Heart left ventricle (tissue), 16 donors: ENCODE measurements around the gene TRIP6. TPM values are rescaled to one million over a fixed set of nuclear protein-coding genes. Genes with fewer than 3 reads are reported as not detected.

Experiments
- ATAC-seq, 4 donors: fragments of 200-7000 bp; cut with Tn5 transposase; one replicate each; pipeline ENCODE4 v1.9.1; 2020 to 2022; ENCODE audit warnings: moderate library complexity in 4 of 4, mild to moderate bottlenecking in 3 of 4, moderate number of reproducible peaks in 1 of 4
- DNase-seq, 5 donors: peaks; one replicate each; pipeline ENCODE4 v3.0.0-alpha.2; 2020
- H3K27ac ChIP-seq, 12 donors: fragments of 200-600 bp; sonication (generic) in 4 of 12; one replicate each; pipeline versions ENCODE4 v1.5.0 to v1.8.0; 2016 to 2022; ENCODE audit warnings: mild to moderate bottlenecking in 2 of 12
- H3K27me3 ChIP-seq, 9 donors: fragments of 200-600 bp; sonication (generic) in 2 of 9; one replicate each; pipeline versions ENCODE4 v1.5.1 to v1.8.0; 2016 to 2022; ENCODE audit warnings: mild to moderate bottlenecking in 3 of 9
- H3K36me3 ChIP-seq, 9 donors: fragments of 200-600 bp; sonication (generic) in 2 of 9; one replicate each; pipeline versions ENCODE4 v1.5.0 to v1.8.0; 2018 to 2022; ENCODE audit warnings: mild to moderate bottlenecking in 2 of 9
- H3K4me1 ChIP-seq, 12 donors: fragments of 200-600 bp; sonication (generic) in 4 of 12; one replicate each; pipeline versions ENCODE4 v1.5.0 to v1.8.0; 2016 to 2022; ENCODE audit warnings: mild to moderate bottlenecking in 3 of 12
- H3K4me3 ChIP-seq, 12 donors: fragments of 200-600 bp; sonication (generic) in 4 of 12; one replicate each; pipeline versions ENCODE4 v1.5.0 to v1.8.0; 2017 to 2022; ENCODE audit warnings: mild to moderate bottlenecking in 9 of 12, moderate library complexity in 4 of 12
- H3K9me3 ChIP-seq, 12 donors: fragments of 200-600 bp; sonication (generic) in 4 of 12; one replicate each; pipeline versions ENCODE4 v1.5.0 to v1.8.0; 2016 to 2022; ENCODE audit warnings: mild to moderate bottlenecking in 1 of 12
- CTCF ChIP-seq, 12 donors: fragments of 200-600 bp; sonication (generic) in 4 of 12; IDR thresholded peaks; one replicate each; pipeline versions ENCODE4 v1.5.0 to v1.8.0; 2018 to 2022; ENCODE audit warnings: antibody characterized with exemption in 12 of 12, mild to moderate bottlenecking in 5 of 12
- POLR2A ChIP-seq, 2 donors: fragments of 450-650 bp; IDR thresholded peaks; one replicate each; pipeline ENCODE4 v1.6.1; 2017; ENCODE audit warnings: antibody characterized with exemption in 2 of 2, mild to moderate bottlenecking in 2 of 2, moderate library complexity in 2 of 2
- WGBS, 4 donors: extraction: QIAGEN DNeasy Blood & Tissue Kit in 2 of 4; methylation state at CpG; one replicate each; pipeline versions ENCODE4 v1.1.5 to v1.1.7; 2013 to 2018; 5-methylcytosine and 5-hydroxymethylcytosine counted together
- intact Hi-C, 10 donors: fragments of 100-400 bp; cut with DNase I; formaldehyde crosslinking; loops; one replicate each; pipeline versions ENCODE4 v1.11.1 to v1.14.2; 2022
- polyA plus RNA-seq, 2 donors: library from polyadenylated mRNA; stranded (reverse); fragments of 200-250 nt; gene quantifications; one replicate each; pipeline ENCODE4 v1.2.3, GENCODE V29; 2013
- total RNA-seq, 9 donors: library from RNA; depleted of rRNA in 2 of 9; stranded (reverse); fragments of >200 nt in 2 of 9; fragmentation: NEBNext Ultra II Directional in 3 of 9; extraction: Animal tissue kit (Norgen Biotek cat#: 25700) in 3 of 9; gene quantifications; one replicate each; pipeline versions ENCODE4 v1.1.0 to v1.2.4, GENCODE V29; 2016 to 2023
- donor health status: ischemic (EF 13 %, LVEDD 7.1; RV severe dilation, severe dysfunction).
- donor health status: healthy with polysubstance abuse.
- donor health status: DM: no; HTN: yes; CAD: no.
- donor health status: DM: no; HTN: no; CAD: no.
- donor health status: ischemic (EF 25% LVEDD 6.9; RV normal size, moderate dysfunction).
- donor health status: ischemic (EF 25% LVEDD 5.7; RV mildly dilated, moderate dysfunction).
- donor health status: healthy.
- donor health status: DM: yes; HTN: yes; CAD: no.
- donor health status: ischemic (EF 35%, LVEDD 5.7; RV mildly dilated, moderate dysfunction).
- donor health status: nonischemic (EF 11% LVEDD 7.7; RV severe dilation, severe dysfunction).
- donor health status: DM: yes; HTN: yes; CAD: no.
- donor health status: PGD.
- donor health status: ischemic (EF 29% LVEDD 5.4; RV normal size, mild dysfunction).
- donor health status: nonischemic (EF 23%, LVEDD 6.1; RV moderate dilation, normal function).

TRIP6 gene
- total and polyA plus RNA-seq, 11 donors: 9.2 to 37.3 (median 17.1) TPM

- Histone ChIP-seq H3K27ac (peak overlapping the region in 2 of 12 donors; percentile 47 to 52), H3K4me3 (peak overlapping the region in 11 of 12 donors; percentile 11 to 61 (median 54)), H3K36me3 (no peaks in the 10 kb centered on the region), H3K4me1 (peaks cover 2 to 31% (median 16%) of the 10 kb centered on the region in 12 donors), H3K27me3 (peaks cover 21 to 76% (median 43%) of the 10 kb centered on the region in 9 donors), H3K9me3 (no peaks in the 10 kb centered on the region)
- peak in 3 of 5 donors; percentile 56 to 75 (median 64) for DNase-seq
- 2 to 4% (median 2%) methylated on average over 13 to 95 of the region's 95 CpGs for WGBS, 4 donors
- TF ChIP-seq POLR2A (IDR thresholded peaks at IDR 0.05) (no peak), CTCF (IDR thresholded peaks at IDR 0.05) (peak; percentile 54 to 85 (median 76))
- ATAC-seq: peak; percentile 25 to 54 (median 38)
- intact Hi-C loops: loop anchor here (1.0 to 10.0 kb wide), 11 partner anchors 160 to 398 kb away; no protein-coding TSS in a partner anchor
These were observed 29.8 kb downstream of the TRIP6 start for GRCh38 chr7:100896732-100897608.

GRCh38 chr7:100897772-100898454 lies 30.7 kb downstream of the TRIP6 start:
- ATAC-seq: no peak
- TF ChIP-seq POLR2A (IDR thresholded peaks at IDR 0.05): no peak
- TF ChIP-seq CTCF (IDR thresholded peaks at IDR 0.05): no peak
- intact Hi-C loops: loop anchor here (1.0 to 10.0 kb wide), 11 partner anchors 159 to 397 kb away; no protein-coding TSS in a partner anchor
- no peaks in the 10 kb centered on the region for H3K9me3 ChIP-seq
- H3K36me3 ChIP-seq: no peaks in the 10 kb centered on the region
- 57 to 66% (median 62%) methylated on average over 13 of the region's 13 CpGs for WGBS, 4 donors
- DNase-seq: peak in 1 of 5 donors; percentile 0
- peaks cover 21 to 84% (median 43%) of the 10 kb centered on the region in 9 donors for H3K27me3 ChIP-seq
- H3K27ac ChIP-seq: no peak overlapping the region
- H3K4me3 ChIP-seq: no peak overlapping the region
- H3K4me1 ChIP-seq: peaks cover 2 to 31% (median 16%) of the 10 kb centered on the region in 12 donors

- TF ChIP-seq CTCF (IDR thresholded peaks at IDR 0.05): no peak
- no peak overlapping the region for H3K27ac ChIP-seq
- peaks cover 21 to 77% (median 43%) of the 10 kb centered on the region in 9 donors for H3K27me3 ChIP-seq
- peaks cover 2 to 29% (median 16%) of the 10 kb centered on the region in 12 donors for H3K4me1 ChIP-seq
- H3K4me3 ChIP-seq: no peak overlapping the region
- DNase-seq (peak in 1 of 5 donors; percentile 3), ATAC-seq (no peak)
- H3K36me3 ChIP-seq: no peaks in the 10 kb centered on the region
- intact Hi-C loops: loop anchor here in 9 of 10 donors (5.0 to 10.0 kb wide), 8 partner anchors 158 to 395 kb away; no protein-coding TSS in a partner anchor
- WGBS, 4 donors: 83 to 95% (median 93%) methylated on average over 5 of the region's 5 CpGs
- no peaks in the 10 kb centered on the region for H3K9me3 ChIP-seq
These were observed 32.2 kb downstream of the TRIP6 start for GRCh38 chr7:100899432-100899831.

- peak in 1 of 5 donors; percentile 7 for DNase-seq
- peaks cover 0 to 14% (median 7%) of the 10 kb centered on the region in 12 donors for H3K4me1 ChIP-seq
- ATAC-seq: no peak
- H3K27me3 ChIP-seq: peaks cover 12 to 62% (median 29%) of the 10 kb centered on the region in 9 donors
- H3K36me3 ChIP-seq: no peaks in the 10 kb centered on the region
- intact Hi-C loops: no loop called here
- H3K27ac ChIP-seq: no peak overlapping the region
- 71 to 86% (median 81%) methylated on average over 2 of the region's 2 CpGs for WGBS, 4 donors
- no peaks in the 10 kb centered on the region for H3K9me3 ChIP-seq
- no peak overlapping the region for H3K4me3 ChIP-seq
- TF ChIP-seq POLR2A (IDR thresholded peaks at IDR 0.05): no peak
These were observed 33.8 kb downstream of the TRIP6 start for GRCh38 chr7:100900978-100901377.
